HG03039 (cell line): ENCODE results near the gene SALL2.

Source experiments
- ATAC-seq: cut with Tn5 transposase; IDR thresholded peaks from one replicate; pipeline ENCODE4 v1.9.1; 2021; ENCODE audit warnings: mild to moderate bottlenecking, moderate library complexity; ENCODE audit not compliant: unreplicated experiment

The SALL2 gene

DNA sequence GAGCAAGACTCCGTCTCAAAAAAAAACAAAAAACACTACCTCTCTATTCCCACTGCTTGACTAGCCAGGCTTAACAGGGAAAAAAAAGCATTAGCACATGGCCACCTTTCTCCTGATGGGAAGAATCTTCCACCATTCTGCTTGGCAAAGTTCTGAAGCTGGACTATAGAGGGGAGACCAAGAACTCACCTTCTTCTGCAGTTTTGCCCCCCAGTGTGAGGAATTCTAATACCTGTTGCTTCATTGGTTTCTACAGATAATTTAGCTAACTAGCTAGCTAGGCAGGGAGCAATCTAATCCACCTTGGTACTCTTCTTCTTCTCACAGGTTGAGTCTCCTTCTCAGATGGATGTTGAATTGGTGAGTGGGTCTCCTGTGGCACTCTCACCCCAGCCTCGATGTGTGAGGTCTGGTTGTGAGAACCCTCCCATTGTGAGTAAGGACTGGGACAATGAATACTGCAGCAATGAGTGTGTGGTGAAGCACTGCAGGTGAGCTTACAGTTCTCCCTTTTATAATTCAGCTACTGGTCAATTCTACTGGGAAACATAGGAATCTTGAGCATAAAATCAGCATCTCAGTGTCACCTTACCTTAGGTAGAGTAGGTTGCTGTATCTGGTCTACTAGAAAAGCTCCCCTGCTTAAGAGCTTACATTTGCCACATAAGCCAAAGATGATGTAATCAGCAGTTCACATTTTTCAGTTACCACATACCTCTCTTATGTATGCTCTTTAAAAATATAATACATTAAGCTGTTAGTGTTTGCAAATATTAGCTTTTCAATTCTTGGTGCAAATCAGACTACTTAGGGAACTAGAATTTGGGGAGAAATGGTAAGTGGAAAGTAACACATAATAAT, 31.0 kb downstream of the SALL2 start:
- ATAC-seq, result no peak

- no peak for ATAC-seq
Measured at GRCh38 chr14:21486640-21487087, 39.5 kb downstream of the SALL2 start.

GRCh38 chr14:21476925-21477681, 49.0 kb downstream of the SALL2 start, which contains the start of the genes RAB2B and TOX4:
Gene RAB2B, minus strand, starts transcription at chr14:21476959. Its CDS starts 87 bp downstream, at chr14:21476872.
Gene TOX4, plus strand, starts transcription at chr14:21477195. Its CDS starts 84 bp downstream, at chr14:21477279.
- ATAC-seq, result peak; percentile 99

DNA sequence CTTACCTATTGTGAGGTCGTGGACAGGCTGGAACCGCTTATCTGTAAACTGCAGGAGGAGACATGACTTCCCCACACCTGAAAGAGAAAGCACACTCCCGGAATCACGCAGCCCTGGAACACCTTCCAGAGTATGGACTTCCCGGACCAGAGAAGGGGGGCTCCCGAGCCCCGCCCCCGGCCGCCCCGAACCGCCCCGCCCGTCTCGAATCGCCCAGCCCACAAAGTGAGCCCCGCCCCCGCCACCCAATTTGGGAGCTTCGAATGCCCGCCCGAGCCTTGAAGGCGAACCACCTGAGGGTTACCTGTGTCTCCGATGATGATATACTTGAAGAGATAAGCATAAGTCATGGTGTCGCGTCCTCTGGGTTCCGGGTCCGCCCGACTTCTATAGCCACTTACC, 49.6 kb downstream of the SALL2 start:
- ATAC-seq, result no peak

- ATAC-seq, result no peak
Measured at GRCh38 chr14:21475767-21476522, 50.2 kb downstream of the SALL2 start.
